NCI-H2196 (cell line): ENCODE measurements around the gene PVR.
"Not testable (repeated sequence)": the region's sequence is repeated elsewhere in the genome, so short reads cannot be mapped to it uniquely, and the experiment has no call there.

Experiments used
- DNase-seq: peaks from one replicate; lab custom pipeline; 2025; ENCODE audit not compliant: unreplicated experiment; lab: John Stamatoyannopoulos, UW

Gene PVR

GRCh38 chr19:44643605-44644401, at the start of gene PVR:
PVR (plus strand) TSS chr19:44643910; CDS start chr19:44644097, 187 bp downstream.
- peak; percentile 80 for DNase-seq

GRCh38 chr19:44596428-44597130, 47.1 kb upstream of the PVR start:
- no peak for DNase-seq

GRCh38 chr19:44597131-44597491, 46.6 kb upstream of the PVR start:
- no peak for DNase-seq

- no peak for DNase-seq
These were observed 45.4 kb upstream of the PVR start for GRCh38 chr19:44598355-44598754.

- peak; percentile 25 for DNase-seq
These were observed 44.8 kb upstream of the PVR start for GRCh38 chr19:44598880-44599279.

GRCh38 chr19:44600466-44600865, 43.2 kb upstream of the PVR start:
- no peak for DNase-seq

- DNase-seq: peak; percentile 69
These were observed 41.6 kb upstream of the PVR start for GRCh38 chr19:44602081-44602480.

GRCh38 chr19:44603201-44603945, 40.3 kb upstream of the PVR start:
- DNase-seq: no peak

- no peak for DNase-seq
These were observed 39.5 kb upstream of the PVR start for GRCh38 chr19:44604241-44604640.

- no peak for DNase-seq
These were observed 38.2 kb upstream of the PVR start for GRCh38 chr19:44605547-44605946.

- no peak for DNase-seq
These were observed 36.7 kb upstream of the PVR start for GRCh38 chr19:44607049-44607448.

- no peak for DNase-seq
These were observed 35.8 kb upstream of the PVR start for GRCh38 chr19:44607917-44608316.

- no peak for DNase-seq
These were observed 35.3 kb upstream of the PVR start for GRCh38 chr19:44608391-44608821.

- no peak for DNase-seq
These were observed 34.5 kb upstream of the PVR start for GRCh38 chr19:44609219-44609618.

- not testable (repeated sequence) for DNase-seq
These were observed 33.2 kb upstream of the PVR start for GRCh38 chr19:44610497-44610896.

- peak; percentile 70 for DNase-seq
These were observed 31.9 kb upstream of the PVR start for GRCh38 chr19:44611812-44612295.

- DNase-seq: no peak
These were observed 30.2 kb upstream of the PVR start, which contains the start of gene IGSF23 for GRCh38 chr19:44613295-44614178. IGSF23 (plus strand) TSS chr19:44613563; CDS start chr19:44613646, 83 bp downstream.

- DNase-seq: no peak
These were observed 29.4 kb upstream of the PVR start for GRCh38 chr19:44614313-44614712.

- no peak for DNase-seq
These were observed 27.9 kb upstream of the PVR start for GRCh38 chr19:44615863-44616247.

- no peak for DNase-seq
These were observed 26.4 kb upstream of the PVR start for GRCh38 chr19:44617110-44617880.
